Left ventricle myocardium superior (tissue), 1 donor: ENCODE results near the gene ZBTB48. TPM values are rescaled to one million over a fixed set of nuclear protein-coding genes. Genes with fewer than 3 reads are reported as not detected.
A peak's percentile ranks its signal among the peaks of the same experiment; 100 is the strongest.
"Not testable (repeated sequence)": the region's sequence is repeated elsewhere in the genome, so short reads cannot be mapped to it uniquely, and the experiment has no call there.

Experiments used
- ATAC-seq: fragments of 200-7000 bp; cut with Tn5 transposase; one replicate; pipeline ENCODE4 v1.9.1; 2020; ENCODE audit warnings: mild to moderate bottlenecking, moderate library complexity
- DNase-seq: peaks from one replicate; pipeline ENCODE4 v3.0.0-alpha.2; 2020
- intact Hi-C: fragments of 100-400 bp; cut with micrococcal nuclease; formaldehyde crosslinking; loops from one replicate; pipeline ENCODE4 v1.11.0; 2022
- total RNA-seq: library from RNA; stranded (reverse); fragmentation: NEBNext Ultra II Directional; extraction: Animal tissue kit (Norgen Biotek cat#: 25700); gene quantifications from one replicate; pipeline ENCODE4 v1.2.1, GENCODE V29; 2021
- donor health status: DM: no; HTN: yes; CAD: no; lungs with severe emphysema.

Gene ZBTB48
- total RNA-seq, 1 donor from 2014 or later: 13.3 TPM

GRCh38 chr1:6588128-6588892 is 8.5 kb downstream of the ZBTB48 start:
- ATAC-seq: no peak
- intact Hi-C loops: no loop called here
- DNase-seq: no peak

DNA sequence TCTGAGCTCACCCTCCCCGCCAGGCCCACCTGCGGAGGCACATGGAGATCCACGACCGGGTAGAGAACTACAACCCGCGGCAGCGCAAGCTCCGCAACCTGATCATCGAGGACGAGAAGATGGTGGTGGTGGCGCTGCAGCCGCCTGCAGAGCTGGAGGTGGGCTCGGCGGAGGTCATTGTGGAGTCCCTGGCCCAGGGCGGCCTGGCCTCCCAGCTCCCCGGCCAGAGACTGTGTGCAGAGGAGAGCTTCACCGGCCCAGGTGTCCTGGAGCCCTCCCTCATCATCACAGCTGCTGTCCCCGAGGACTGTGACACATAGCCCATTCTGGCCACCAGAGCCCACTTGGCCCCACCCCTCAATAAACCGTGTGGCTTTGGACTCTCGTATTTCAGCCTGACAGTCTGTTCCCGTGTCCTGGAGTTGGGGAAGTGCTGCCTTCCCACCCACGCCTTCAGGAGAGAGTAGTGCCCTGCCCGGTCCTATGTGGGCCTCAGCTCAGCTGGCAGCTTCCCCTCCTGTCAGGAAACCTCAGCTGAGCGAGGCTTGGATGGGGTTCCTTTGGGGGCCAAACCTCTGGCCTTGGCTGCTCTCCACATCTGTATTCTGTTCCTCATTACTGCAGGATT is 9.2 kb downstream of the ZBTB48 start:
- DNase-seq (no peak), ATAC-seq (no peak)
- intact Hi-C loops: no loop called here

- intact Hi-C loops: no loop called here
- DNase-seq: no peak
- ATAC-seq: no peak
These were observed 10.3 kb downstream of the ZBTB48 start for GRCh38 chr1:6590046-6590445.

DNA sequence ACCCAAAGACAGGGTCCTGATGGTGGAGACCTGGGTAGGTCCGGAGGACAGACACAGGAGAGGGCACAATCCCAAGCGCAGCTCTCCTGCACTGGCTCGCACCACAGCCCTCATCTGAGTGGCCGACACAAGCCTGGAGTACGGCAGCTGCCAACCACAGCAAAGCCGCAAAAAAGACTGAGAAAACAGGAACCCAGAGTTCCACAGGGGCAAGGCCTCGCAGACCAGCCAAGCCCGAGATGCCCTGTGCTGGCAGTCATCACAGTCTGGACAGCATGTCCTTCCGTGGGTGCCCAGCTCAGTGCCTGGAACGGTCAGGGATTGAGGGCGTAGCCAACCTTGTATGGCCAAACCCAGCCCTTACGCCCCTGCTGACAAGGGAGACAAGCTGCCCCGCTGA is 11.4 kb downstream of the ZBTB48 start:
- peak; percentile 65 for DNase-seq
- ATAC-seq: peak; percentile 20
- intact Hi-C loops: no loop called here

- intact Hi-C loops: no loop called here
- DNase-seq (no peak), ATAC-seq (no peak)
These were observed 11.8 kb downstream of the ZBTB48 start for GRCh38 chr1:6591644-6592043.

GRCh38 chr1:6592441-6592840 is 12.6 kb downstream of the ZBTB48 start:
- ATAC-seq (peak; percentile 24), DNase-seq (peak; percentile 56)
- intact Hi-C loops: no loop called here

GRCh38 chr1:6592865-6593593 is 13.2 kb downstream of the ZBTB48 start:
- ATAC-seq: no peak
- intact Hi-C loops: no loop called here
- DNase-seq: no peak

DNA sequence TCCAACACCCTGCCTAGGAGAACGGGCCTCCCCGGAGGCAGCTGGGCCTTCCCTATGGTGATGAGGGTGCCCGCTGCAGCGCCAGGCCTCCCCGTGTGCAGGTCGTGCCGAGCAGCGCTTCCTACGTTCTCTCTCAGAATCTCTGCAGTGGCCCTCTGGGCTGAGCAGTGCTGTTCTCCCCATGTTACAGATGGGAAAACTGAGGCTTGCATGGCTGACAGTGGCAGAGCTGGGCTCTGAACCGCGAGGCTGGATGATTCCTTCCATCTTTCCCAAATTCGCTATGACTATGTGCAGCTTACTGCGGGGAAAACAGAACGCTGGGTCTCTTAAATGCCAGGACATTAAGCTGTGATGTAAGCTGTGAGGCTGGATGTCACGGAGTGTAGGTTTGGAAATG is 14.0 kb downstream of the ZBTB48 start:
- ATAC-seq (no peak), DNase-seq (no peak)
- intact Hi-C loops: no loop called here

DNA sequence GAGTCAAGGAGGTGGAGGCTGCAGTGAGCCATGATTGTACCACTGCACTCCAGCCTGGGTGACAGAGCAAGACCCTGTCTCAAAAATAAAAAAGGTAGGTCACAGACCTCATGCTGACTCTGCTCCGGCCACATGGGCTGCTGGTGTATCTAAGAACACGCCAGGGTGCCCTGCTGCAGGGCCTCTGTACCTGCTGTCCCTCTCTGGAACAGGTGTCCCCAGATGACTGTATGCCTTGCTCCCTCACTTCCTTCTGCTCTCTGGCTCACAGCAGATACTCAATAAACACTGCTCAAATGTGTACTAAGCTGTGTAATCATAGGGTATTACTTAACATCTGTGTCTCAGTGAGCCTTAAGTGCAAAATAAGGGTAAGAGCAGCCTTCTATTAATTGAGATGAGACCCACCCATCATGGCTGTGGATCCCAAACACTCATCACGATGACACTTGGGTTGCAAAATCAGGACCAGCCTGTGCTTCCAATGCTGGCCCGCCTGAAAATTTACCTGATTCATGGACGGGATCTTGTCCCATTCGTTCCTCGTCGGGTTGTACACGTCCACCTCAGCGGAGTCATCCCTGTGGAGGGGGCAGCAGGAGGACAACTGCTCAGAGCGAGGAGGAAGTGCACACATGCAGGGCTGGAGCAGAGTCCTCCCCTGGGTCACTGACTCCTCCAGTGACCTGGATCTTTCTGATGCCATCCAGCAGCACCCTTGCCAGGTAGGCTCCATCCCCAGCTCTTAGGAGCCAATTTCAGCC is 15.4 kb downstream of the ZBTB48 start:
- ATAC-seq (no peak), DNase-seq (no peak)
- intact Hi-C loops: no loop called here

DNA sequence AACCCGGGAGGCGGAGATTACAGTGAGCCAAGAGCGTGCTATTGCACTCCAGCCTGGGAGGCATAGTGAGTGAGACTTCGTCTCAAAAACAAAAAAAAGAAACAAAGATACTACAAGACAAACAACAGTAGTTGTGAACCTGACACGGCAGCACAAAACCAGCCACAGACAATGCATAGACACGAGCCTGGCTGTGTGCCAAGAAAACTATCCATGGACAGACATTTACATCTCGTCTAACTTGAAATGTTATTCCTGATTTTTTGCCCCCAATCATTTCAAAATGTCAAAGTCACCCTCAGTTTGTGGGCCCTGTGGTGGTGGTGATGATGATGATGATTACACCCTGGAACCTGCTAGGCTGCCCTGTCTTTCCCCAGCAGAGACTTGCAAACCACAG is 16.6 kb downstream of the ZBTB48 start:
- no peak for ATAC-seq
- intact Hi-C loops: no loop called here
- DNase-seq: no peak

DNA sequence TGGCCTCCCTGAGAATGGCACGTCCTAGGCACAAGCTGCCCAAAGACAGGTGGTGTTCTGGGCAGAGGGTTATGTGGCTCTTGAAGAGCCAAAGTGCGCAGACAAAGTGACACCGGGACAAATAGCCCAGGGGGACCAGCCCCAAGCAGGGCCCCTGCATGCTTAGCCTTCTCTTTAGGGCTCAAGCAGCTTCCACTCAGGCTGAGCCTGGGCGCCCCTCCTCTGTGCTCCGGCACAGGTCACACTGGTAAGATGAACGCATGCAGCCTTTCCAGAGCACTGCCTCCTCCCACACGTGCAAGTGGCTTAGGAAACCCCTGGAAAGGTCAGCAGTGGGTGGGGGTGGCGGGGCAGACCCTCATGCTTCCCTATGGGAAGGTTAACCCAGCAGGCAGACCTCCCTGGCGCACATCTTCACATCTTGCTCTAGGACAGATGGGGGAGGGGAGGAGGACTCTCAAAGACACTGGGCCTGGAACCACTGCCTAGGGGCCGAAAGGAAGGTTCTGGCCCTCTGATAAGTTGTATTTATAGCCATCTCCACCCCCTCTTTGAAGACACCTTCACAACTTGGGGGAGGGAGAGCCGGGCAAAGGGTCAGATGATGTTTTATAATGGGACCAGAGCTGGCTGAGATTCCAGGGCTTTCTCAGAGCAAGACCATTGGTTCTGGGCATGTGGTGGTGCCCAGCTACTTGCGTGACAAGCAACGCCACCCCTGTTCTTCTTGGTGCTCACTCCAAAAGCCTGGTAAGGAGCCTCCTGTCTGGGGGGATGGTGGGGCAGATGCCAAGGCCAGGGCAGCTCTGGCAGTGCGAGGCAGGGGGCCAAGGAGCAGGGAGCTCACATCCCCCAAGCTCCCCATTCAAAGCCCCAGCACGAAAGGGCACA is 17.3 kb downstream of the ZBTB48 start:
- intact Hi-C loops: no loop called here
- peak; percentile 39 for ATAC-seq

GRCh38 chr1:6597777-6598131 is 18.0 kb downstream of the ZBTB48 start:
- ATAC-seq: no peak
- DNase-seq: no peak
- intact Hi-C loops: no loop called here

More for the DNA sequence above, 17.3 kb downstream of the ZBTB48 start:
- no peak for DNase-seq

GRCh38 chr1:6599141-6599975 is 19.6 kb downstream of the ZBTB48 start:
- intact Hi-C loops: no loop called here
- no peak for ATAC-seq
- peak; percentile 40 for DNase-seq

GRCh38 chr1:6599991-6600390 is 20.2 kb downstream of the ZBTB48 start:
- intact Hi-C loops, ATAC-seq, DNase-seq: not testable (repeated sequence)

DNA sequence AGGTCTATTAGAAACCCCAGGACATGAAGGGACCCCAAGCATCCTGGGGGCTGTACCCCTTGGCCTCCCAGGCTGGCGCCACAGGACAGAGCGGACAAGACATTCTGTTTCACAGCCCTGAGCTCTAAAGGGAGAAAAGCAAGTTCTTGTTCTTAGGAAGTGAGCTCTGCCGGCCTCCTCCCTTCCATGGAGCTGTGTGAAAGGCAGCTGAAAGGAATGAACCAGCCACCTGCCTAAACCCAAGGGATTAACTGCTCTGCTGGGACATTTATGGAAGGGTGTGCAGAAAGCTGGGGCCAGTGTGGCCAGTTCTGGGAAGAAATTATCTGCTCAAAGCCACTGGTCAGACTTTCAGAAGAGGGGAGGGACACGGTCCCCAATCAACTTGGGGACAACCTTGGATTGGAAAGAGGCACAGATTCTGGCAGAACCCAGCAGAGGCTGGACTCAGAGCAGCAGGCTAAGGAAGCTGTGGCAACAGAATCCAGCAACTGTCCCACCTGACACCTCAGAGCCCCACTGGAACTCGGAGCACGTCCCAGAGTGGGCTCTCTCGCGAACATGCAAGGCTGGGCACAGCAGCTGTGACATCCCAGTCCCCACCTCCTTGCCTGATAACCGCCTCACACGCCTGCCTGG is 20.7 kb downstream of the ZBTB48 start:
- intact Hi-C loops: no loop called here
- peak; percentile 18 for ATAC-seq
- peak; percentile 72 for DNase-seq

DNA sequence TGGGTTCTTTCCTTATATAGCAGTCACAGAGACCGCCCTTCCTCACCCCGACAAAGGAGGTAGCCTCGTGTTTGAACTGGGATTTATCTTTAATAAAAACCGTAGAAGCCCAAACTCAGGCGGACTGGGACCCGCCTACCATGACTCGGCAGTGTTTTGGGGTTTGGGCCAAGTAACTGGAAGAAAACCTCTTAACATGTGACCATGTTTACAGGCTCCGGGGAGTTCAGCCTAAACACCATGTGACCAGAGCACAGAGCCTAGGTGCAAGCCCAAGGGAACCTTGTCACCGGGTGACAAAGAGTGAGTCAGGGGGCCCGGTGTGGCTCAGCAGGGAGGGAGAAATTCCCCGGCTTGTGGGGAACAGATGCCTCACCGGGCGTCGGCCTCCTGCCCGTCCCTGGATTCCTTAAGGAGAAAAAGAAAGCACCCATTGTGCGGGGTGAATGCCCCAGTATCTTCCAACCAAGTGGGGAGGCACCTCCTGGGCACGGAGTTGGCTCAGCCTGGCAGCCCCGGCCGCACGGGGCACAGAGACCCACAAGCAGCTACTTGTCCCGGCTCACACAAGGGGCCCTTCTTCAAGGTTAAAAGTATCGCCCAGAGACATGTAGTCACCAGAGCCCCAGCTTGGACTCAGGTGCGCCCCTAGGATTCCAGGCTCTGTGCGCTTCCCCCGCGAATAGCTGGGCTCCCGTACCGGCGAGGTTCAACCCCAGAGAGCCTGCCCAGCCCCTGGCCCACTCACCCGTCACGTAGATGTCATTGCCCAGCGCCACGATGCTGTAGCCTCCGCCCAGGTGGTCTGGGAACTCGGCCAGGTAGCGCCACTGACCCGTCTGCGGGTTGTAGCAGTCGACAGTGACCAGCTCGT is 21.5 kb downstream of the ZBTB48 start:
- peak; percentile 27 for ATAC-seq
- peak; percentile 70 for DNase-seq
- intact Hi-C loops: no loop called here
